Esophagus muscularis mucosa (tissue), 3 donors: ENCODE measurements around the gene KIF16B.

Experiments used
- CTCF ChIP-seq, 3 experiments: fragments of 200-600 bp in 2 of 3; fragments of 450-650 bp in 1 of 3; sonication (generic) in 2 of 3; IDR thresholded peaks; one replicate each; pipeline ENCODE4 v1.5.1; 2017 to 2019; ENCODE audit warnings: antibody characterized with exemption in 3 of 3, mild to moderate bottlenecking in 2 of 3, moderate library complexity in 1 of 3
- POLR2A ChIP-seq: fragments of 450-650 bp; IDR thresholded peaks from one replicate; pipeline ENCODE4 v1.6.1; 2017; ENCODE audit warnings: antibody characterized with exemption, moderate library complexity, mild to moderate bottlenecking, low read depth

GRCh38 chr20:16485401-16485800, 87.8 kb downstream of the KIF16B start:
- TF ChIP-seq CTCF (IDR thresholded peaks at IDR 0.05) = no peak
- TF ChIP-seq POLR2A = no peak
